NB4 (cell line): ENCODE data around the gene CAV2.

Experiments
- TF ChIP-seq, protein P1 (sequence below): IDR thresholded peaks from one replicate; pipeline ENCODE4 v1.5.1; 2012; ENCODE audit warnings: low read depth, low read length
- TF ChIP-seq, protein P2 (sequence below): IDR thresholded peaks from 2 replicates; pipeline ENCODE4 v1.6.1; 2011; ENCODE audit warnings: low read depth, low read length

DNA sequence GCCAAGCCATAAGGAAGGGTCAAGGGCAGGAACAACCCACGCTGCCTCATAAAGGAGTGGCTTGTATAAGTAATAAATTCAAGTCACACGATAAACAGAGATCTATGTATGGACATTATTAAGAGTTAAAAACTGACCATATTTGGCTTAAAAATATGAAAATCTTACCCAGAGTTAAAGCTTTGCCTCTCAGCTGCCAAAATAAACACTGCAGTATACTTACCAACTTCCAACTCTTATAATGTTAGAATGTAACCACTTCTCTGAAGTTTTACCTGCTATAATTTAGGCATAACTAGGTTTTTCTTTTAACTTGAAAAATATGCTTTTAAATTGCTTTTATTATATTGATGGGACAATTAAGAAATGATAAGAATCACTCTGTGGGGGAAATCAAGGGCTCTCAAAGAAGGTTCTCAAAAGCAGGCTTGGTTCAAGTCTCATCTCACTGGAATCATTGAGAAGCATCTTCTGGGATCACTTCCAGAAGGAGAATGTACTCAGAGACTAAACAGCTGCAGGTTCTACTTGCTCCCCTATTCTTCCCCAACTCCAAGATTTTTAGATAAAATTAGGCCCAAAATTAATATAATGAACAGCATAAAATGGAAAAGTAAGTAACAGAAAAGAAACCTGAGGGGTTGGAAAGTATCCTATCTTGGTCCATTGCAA is 16.1 kb upstream of the CAV2 start:
- TF ChIP-seq, protein P1, sequence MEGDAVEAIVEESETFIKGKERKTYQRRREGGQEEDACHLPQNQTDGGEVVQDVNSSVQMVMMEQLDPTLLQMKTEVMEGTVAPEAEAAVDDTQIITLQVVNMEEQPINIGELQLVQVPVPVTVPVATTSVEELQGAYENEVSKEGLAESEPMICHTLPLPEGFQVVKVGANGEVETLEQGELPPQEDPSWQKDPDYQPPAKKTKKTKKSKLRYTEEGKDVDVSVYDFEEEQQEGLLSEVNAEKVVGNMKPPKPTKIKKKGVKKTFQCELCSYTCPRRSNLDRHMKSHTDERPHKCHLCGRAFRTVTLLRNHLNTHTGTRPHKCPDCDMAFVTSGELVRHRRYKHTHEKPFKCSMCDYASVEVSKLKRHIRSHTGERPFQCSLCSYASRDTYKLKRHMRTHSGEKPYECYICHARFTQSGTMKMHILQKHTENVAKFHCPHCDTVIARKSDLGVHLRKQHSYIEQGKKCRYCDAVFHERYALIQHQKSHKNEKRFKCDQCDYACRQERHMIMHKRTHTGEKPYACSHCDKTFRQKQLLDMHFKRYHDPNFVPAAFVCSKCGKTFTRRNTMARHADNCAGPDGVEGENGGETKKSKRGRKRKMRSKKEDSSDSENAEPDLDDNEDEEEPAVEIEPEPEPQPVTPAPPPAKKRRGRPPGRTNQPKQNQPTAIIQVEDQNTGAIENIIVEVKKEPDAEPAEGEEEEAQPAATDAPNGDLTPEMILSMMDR: no peak
- TF ChIP-seq, protein P2, sequence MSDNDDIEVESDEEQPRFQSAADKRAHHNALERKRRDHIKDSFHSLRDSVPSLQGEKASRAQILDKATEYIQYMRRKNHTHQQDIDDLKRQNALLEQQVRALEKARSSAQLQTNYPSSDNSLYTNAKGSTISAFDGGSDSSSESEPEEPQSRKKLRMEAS: no peak
